ENCODE data around the gene ADGRD1.

The ADGRD1 gene

GRCh38 chr12:130977046-130977742 lies 23.5 kb downstream of the ADGRD1 start:
- peak overlapping the region; percentile 20 for H3K27ac Mint-ChIP-seq
- H3K4me1 Mint-ChIP-seq (ENCODE audit: low read depth): peaks cover 60% of the 10 kb centered on the region
- intact Hi-C loops (cut with micrococcal nuclease): no loop called here
- no peaks in the 10 kb centered on the region for H3K36me3 Mint-ChIP-seq (ENCODE audit: low read depth)
- H3K27me3 Mint-ChIP-seq: no peaks in the 10 kb centered on the region
- no peak overlapping the region for H3K4me3 Mint-ChIP-seq
- H3K9me3 Mint-ChIP-seq: no peaks in the 10 kb centered on the region

- intact Hi-C loops (cut with micrococcal nuclease): no loop called here
- Mint-ChIP-seq H3K27ac (no peak overlapping the region), H3K4me1 (ENCODE audit: low read depth) (peaks cover 61% of the 10 kb centered on the region), H3K36me3 (ENCODE audit: low read depth) (no peaks in the 10 kb centered on the region), H3K27me3 (no peaks in the 10 kb centered on the region), H3K4me3 (no peak overlapping the region), H3K9me3 (no peaks in the 10 kb centered on the region)
These were observed 24.0 kb downstream of the ADGRD1 start for GRCh38 chr12:130977743-130978095.

- Mint-ChIP-seq H3K36me3 (ENCODE audit: low read depth) (no peaks in the 10 kb centered on the region), H3K27me3 (no peaks in the 10 kb centered on the region), H3K4me1 (ENCODE audit: low read depth) (peaks cover 62% of the 10 kb centered on the region), H3K27ac (peak overlapping the region; percentile 87), H3K4me3 (no peak overlapping the region), H3K9me3 (no peaks in the 10 kb centered on the region)
- intact Hi-C loops (cut with micrococcal nuclease): no loop called here
These were observed 25.1 kb downstream of the ADGRD1 start for GRCh38 chr12:130978785-130979184.

- peaks cover 71% of the 10 kb centered on the region for H3K4me1 Mint-ChIP-seq (ENCODE audit: low read depth)
- intact Hi-C loops (cut with micrococcal nuclease): no loop called here
- no peak overlapping the region for H3K27ac Mint-ChIP-seq
- H3K9me3 Mint-ChIP-seq: no peaks in the 10 kb centered on the region
- H3K4me3 Mint-ChIP-seq: no peak overlapping the region
- peaks cover 14% of the 10 kb centered on the region for H3K27me3 Mint-ChIP-seq
- no peaks in the 10 kb centered on the region for H3K36me3 Mint-ChIP-seq (ENCODE audit: low read depth)
These were observed 27.5 kb downstream of the ADGRD1 start for GRCh38 chr12:130981074-130981742.

GRCh38 chr12:130981911-130982310 lies 28.2 kb downstream of the ADGRD1 start:
- Mint-ChIP-seq H3K27me3 (peaks cover 14% of the 10 kb centered on the region), H3K4me1 (ENCODE audit: low read depth) (peaks cover 70% of the 10 kb centered on the region), H3K36me3 (ENCODE audit: low read depth) (no peaks in the 10 kb centered on the region), H3K4me3 (no peak overlapping the region), H3K9me3 (no peaks in the 10 kb centered on the region), H3K27ac (no peak overlapping the region)
- intact Hi-C loops (cut with micrococcal nuclease): no loop called here

- Mint-ChIP-seq H3K27me3 (peaks cover 19% of the 10 kb centered on the region), H3K4me3 (no peak overlapping the region), H3K4me1 (ENCODE audit: low read depth) (peaks cover 62% of the 10 kb centered on the region), H3K27ac (no peak overlapping the region), H3K36me3 (ENCODE audit: low read depth) (no peaks in the 10 kb centered on the region), H3K9me3 (no peaks in the 10 kb centered on the region)
- intact Hi-C loops (cut with micrococcal nuclease): no loop called here
These were observed 29.0 kb downstream of the ADGRD1 start for GRCh38 chr12:130982565-130983225.

- H3K27me3 Mint-ChIP-seq: peaks cover 24% of the 10 kb centered on the region
- H3K9me3 Mint-ChIP-seq: no peaks in the 10 kb centered on the region
- H3K4me1 Mint-ChIP-seq (ENCODE audit: low read depth): peaks cover 60% of the 10 kb centered on the region
- H3K4me3 Mint-ChIP-seq: no peak overlapping the region
- no peak overlapping the region for H3K27ac Mint-ChIP-seq
- intact Hi-C loops (cut with micrococcal nuclease): no loop called here
- no peaks in the 10 kb centered on the region for H3K36me3 Mint-ChIP-seq (ENCODE audit: low read depth)
These were observed 29.8 kb downstream of the ADGRD1 start for GRCh38 chr12:130983328-130984017.

- Mint-ChIP-seq H3K4me1 (ENCODE audit: low read depth) (peaks cover 50% of the 10 kb centered on the region), H3K27me3 (peaks cover 29% of the 10 kb centered on the region), H3K9me3 (no peaks in the 10 kb centered on the region), H3K36me3 (ENCODE audit: low read depth) (no peaks in the 10 kb centered on the region), H3K4me3 (no peak overlapping the region), H3K27ac (no peak overlapping the region)
- intact Hi-C loops (cut with micrococcal nuclease): no loop called here
These were observed 30.7 kb downstream of the ADGRD1 start for GRCh38 chr12:130984183-130985058.

GRCh38 chr12:130987151-130987931 lies 33.6 kb downstream of the ADGRD1 start:
- peaks cover 24% of the 10 kb centered on the region for H3K4me1 Mint-ChIP-seq (ENCODE audit: low read depth)
- peaks cover 38% of the 10 kb centered on the region for H3K27me3 Mint-ChIP-seq
- intact Hi-C loops (cut with micrococcal nuclease): no loop called here
- no peaks in the 10 kb centered on the region for H3K36me3 Mint-ChIP-seq (ENCODE audit: low read depth)
- H3K4me3 Mint-ChIP-seq: no peak overlapping the region
- H3K27ac Mint-ChIP-seq: no peak overlapping the region
- H3K9me3 Mint-ChIP-seq: no peaks in the 10 kb centered on the region

- Mint-ChIP-seq H3K36me3 (ENCODE audit: low read depth) (no peaks in the 10 kb centered on the region), H3K27me3 (peaks cover 43% of the 10 kb centered on the region), H3K4me3 (no peak overlapping the region), H3K9me3 (no peaks in the 10 kb centered on the region), H3K27ac (no peak overlapping the region), H3K4me1 (ENCODE audit: low read depth) (peaks cover 15% of the 10 kb centered on the region)
- intact Hi-C loops (cut with micrococcal nuclease): no loop called here
These were observed 34.6 kb downstream of the ADGRD1 start for GRCh38 chr12:130988261-130988660.

- peaks cover 43% of the 10 kb centered on the region for H3K27me3 Mint-ChIP-seq
- no peak overlapping the region for H3K4me3 Mint-ChIP-seq
- H3K36me3 Mint-ChIP-seq (ENCODE audit: low read depth): no peaks in the 10 kb centered on the region
- intact Hi-C loops (cut with micrococcal nuclease): no loop called here
- H3K27ac Mint-ChIP-seq: no peak overlapping the region
- H3K4me1 Mint-ChIP-seq (ENCODE audit: low read depth): peaks cover 10% of the 10 kb centered on the region
- H3K9me3 Mint-ChIP-seq: no peaks in the 10 kb centered on the region
These were observed 35.0 kb downstream of the ADGRD1 start for GRCh38 chr12:130988751-130989150.

GRCh38 chr12:130989391-130989790 lies 35.7 kb downstream of the ADGRD1 start:
- intact Hi-C loops (cut with micrococcal nuclease): no loop called here
- Mint-ChIP-seq H3K27ac (no peak overlapping the region), H3K36me3 (ENCODE audit: low read depth) (no peaks in the 10 kb centered on the region), H3K9me3 (no peaks in the 10 kb centered on the region), H3K4me3 (no peak overlapping the region), H3K4me1 (ENCODE audit: low read depth) (peaks cover 5% of the 10 kb centered on the region), H3K27me3 (peaks cover 43% of the 10 kb centered on the region)

- Mint-ChIP-seq H3K9me3 (no peaks in the 10 kb centered on the region), H3K27me3 (peaks cover 38% of the 10 kb centered on the region), H3K36me3 (ENCODE audit: low read depth) (no peaks in the 10 kb centered on the region), H3K4me3 (no peak overlapping the region), H3K27ac (no peak overlapping the region), H3K4me1 (ENCODE audit: low read depth) (no peaks in the 10 kb centered on the region)
- intact Hi-C loops (cut with micrococcal nuclease): no loop called here
These were observed 36.3 kb downstream of the ADGRD1 start for GRCh38 chr12:130990034-130990433.

Data from dendritic cell treated with granulocyte-macrophage colony-stimulating factor and Interleukin-4, amounts not matched to agents 40 ng/mL and 50 ng/mL, for 4 days (primary cell).